Mononuclear cell (primary cell): ENCODE data around the gene CCDC122. TPM values are rescaled to one million over a fixed set of nuclear protein-coding genes. Genes with fewer than 3 reads are reported as not detected.

Experiments
- H3K27me3 ChIP-seq: 2 replicates; pipeline ENCODE4 v1.6.0; 2011; ENCODE audit warnings: low read length, control low read depth; ENCODE audit not compliant: insufficient read depth
- H3K4me1 ChIP-seq: 2 replicates; pipeline ENCODE4 v1.5.1; 2011; ENCODE audit warnings: mild to moderate bottlenecking, low read length, control low read depth; ENCODE audit not compliant: insufficient read depth
- H3K4me3 ChIP-seq: 2 replicates; pipeline ENCODE4 v1.5.1; 2011; ENCODE audit warnings: mild to moderate bottlenecking, low read length, moderate library complexity
- H3K9me3 ChIP-seq: 2 replicates; pipeline ENCODE4 v1.5.1; 2011; ENCODE audit warnings: low read depth, mild to moderate bottlenecking, control low read depth, low read length
- total RNA-seq: library from RNA; depleted of rRNA; stranded (reverse); fragments of >200 nt; gene quantifications from one replicate; pipeline ENCODE4 v1.2.3, GENCODE V29; 2012

The CCDC122 gene
- total RNA-seq, 1 donor: 0.52 TPM

GRCh38 chr13:43800828-43801227 lies 78.7 kb downstream of the CCDC122 start:
- no peaks in the 10 kb centered on the region for H3K27me3 ChIP-seq
- no peak overlapping the region for H3K4me3 ChIP-seq
- H3K4me1 ChIP-seq: no peaks in the 10 kb centered on the region
- no peaks in the 10 kb centered on the region for H3K9me3 ChIP-seq

GRCh38 chr13:43799191-43799590 lies 80.3 kb downstream of the CCDC122 start:
- H3K4me3 ChIP-seq: no peak overlapping the region
- no peaks in the 10 kb centered on the region for H3K9me3 ChIP-seq
- no peaks in the 10 kb centered on the region for H3K27me3 ChIP-seq
- no peaks in the 10 kb centered on the region for H3K4me1 ChIP-seq

- Histone ChIP-seq H3K4me1 (no peaks in the 10 kb centered on the region), H3K9me3 (no peaks in the 10 kb centered on the region), H3K27me3 (no peaks in the 10 kb centered on the region), H3K4me3 (no peak overlapping the region)
These were observed 81.7 kb downstream of the CCDC122 start for GRCh38 chr13:43797869-43798268.

GRCh38 chr13:43797159-43797558 lies 82.4 kb downstream of the CCDC122 start:
- no peaks in the 10 kb centered on the region for H3K27me3 ChIP-seq
- H3K9me3 ChIP-seq: no peaks in the 10 kb centered on the region
- H3K4me3 ChIP-seq: no peak overlapping the region
- no peaks in the 10 kb centered on the region for H3K4me1 ChIP-seq

- Histone ChIP-seq H3K27me3 (peaks cover 14% of the 10 kb centered on the region), H3K4me1 (no peaks in the 10 kb centered on the region), H3K4me3 (no peak overlapping the region), H3K9me3 (no peaks in the 10 kb centered on the region)
These were observed 85.1 kb downstream of the CCDC122 start for GRCh38 chr13:43794416-43794815.

GRCh38 chr13:43792076-43792881 lies 87.3 kb downstream of the CCDC122 start:
- Histone ChIP-seq H3K4me3 (no peak overlapping the region), H3K4me1 (peaks cover 5% of the 10 kb centered on the region), H3K9me3 (no peaks in the 10 kb centered on the region), H3K27me3 (peaks cover 35% of the 10 kb centered on the region)

GRCh38 chr13:43787997-43788396 lies 91.5 kb downstream of the CCDC122 start:
- Histone ChIP-seq H3K9me3 (no peaks in the 10 kb centered on the region), H3K4me1 (peaks cover 19% of the 10 kb centered on the region), H3K4me3 (no peak overlapping the region), H3K27me3 (peaks cover 66% of the 10 kb centered on the region)

- H3K27me3 ChIP-seq: peaks cover 70% of the 10 kb centered on the region
- no peak overlapping the region for H3K4me3 ChIP-seq
- no peaks in the 10 kb centered on the region for H3K9me3 ChIP-seq
- peaks cover 19% of the 10 kb centered on the region for H3K4me1 ChIP-seq
These were observed 92.0 kb downstream of the CCDC122 start for GRCh38 chr13:43787518-43787891.

GRCh38 chr13:43786766-43787517 lies 92.6 kb downstream of the CCDC122 start, which contains the start of gene ENOX1:
Gene ENOX1 (minus strand): TSS chr13:43786972.
- Histone ChIP-seq H3K4me1 (peaks cover 19% of the 10 kb centered on the region), H3K27me3 (peaks cover 70% of the 10 kb centered on the region), H3K4me3 (peak within 1 kb of the TSS; percentile 10), H3K9me3 (no peaks in the 10 kb centered on the region)

- no peaks in the 10 kb centered on the region for H3K9me3 ChIP-seq
- peaks cover 19% of the 10 kb centered on the region for H3K4me1 ChIP-seq
- H3K27me3 ChIP-seq: peaks cover 68% of the 10 kb centered on the region
- H3K4me3 ChIP-seq: peak overlapping the region; percentile 10
These were observed 93.1 kb downstream of the CCDC122 start for GRCh38 chr13:43786472-43786765.

Other genes with a start within 250 kb of the CCDC122 start
- gene ENOX1, start 92.8 kb downstream of the CCDC122 start, total RNA-seq: under 0.01 TPM
- gene LACC1, start 164 bp upstream of the CCDC122 start, total RNA-seq: 3.8 TPM